K562 (cell line): ENCODE results near the gene APOL4. TPM values are rescaled to one million over a fixed set of nuclear protein-coding genes. Genes with fewer than 3 reads are reported as not detected.

Experiments
- ARID3B ChIP-seq: fragments of 250-450 bp; sonication (Bioruptor Pico); IDR thresholded peaks from 2 replicates; pipeline ENCODE4 v1.4.0; 2020; ENCODE audit warnings: borderline replicate concordance
- BCL6 ChIP-seq: fragments of 250-450 bp; sonication (Bioruptor Pico); IDR thresholded peaks from 2 replicates; pipeline ENCODE4 v1.4.0; 2020
- BRD4 ChIP-seq: fragments of 200-600 bp; sonication (generic); IDR thresholded peaks from 2 replicates; pipeline ENCODE4 v1.6.1; 2017; ENCODE audit warnings: inconsistent platforms
- CGGBP1 ChIP-seq: fragments of 250-450 bp; sonication (Bioruptor Pico); IDR thresholded peaks from 2 replicates; pipeline ENCODE4 v1.9.0; 2021; ENCODE audit warnings: mild to moderate bottlenecking
- FUS ChIP-seq: fragments of 200-400 bp; formaldehyde crosslinking; optimal IDR thresholded peaks from 2 replicates; pipeline ENCODE3; 2017; ENCODE audit warnings: low read depth, low read length
- ILK ChIP-seq: fragments of 450-650 bp; IDR thresholded peaks from 2 replicates; pipeline ENCODE4 v1.6.1; 2016; ENCODE audit warnings: missing genetic modification characterization, low read depth, mild to moderate bottlenecking, missing compliant biosample characterization, moderate library complexity, borderline replicate concordance
- MYC ChIP-seq, 2 experiments: fragments of 250-450 bp in 1 of 2; sonication (Bioruptor Pico) in 1 of 2; IDR thresholded peaks; 2 replicates each; pipeline versions ENCODE4 v1.5.1 to v1.6.1; 2012 to 2021; ENCODE audit warnings: low read depth in 2 of 2, borderline replicate concordance in 1 of 2, improper control_type of control experiment in 1 of 2, low read length in 1 of 2, mild to moderate bottlenecking in 1 of 2, moderate library complexity in 1 of 2
- PHF21A ChIP-seq: fragments of 450-650 bp; IDR thresholded peaks from 2 replicates; pipeline ENCODE4 v1.6.1; 2017; ENCODE audit warnings: low read depth, borderline replicate concordance
- RBM34 ChIP-seq: fragments of 200-400 bp; formaldehyde crosslinking; IDR thresholded peaks from 2 replicates; pipeline ENCODE4 v1.6.1; 2018; ENCODE audit warnings: low read length, borderline replicate concordance; ENCODE audit not compliant: insufficient read depth
- SRSF9 ChIP-seq: fragments of 200-400 bp; formaldehyde crosslinking; IDR thresholded peaks from 2 replicates; pipeline ENCODE4 v1.6.1; 2017; ENCODE audit warnings: low read depth, low read length, borderline replicate concordance
- STAT5A ChIP-seq: IDR thresholded peaks from 2 replicates; pipeline ENCODE4 v1.6.1; 2012; ENCODE audit warnings: low read length, inconsistent platforms, borderline replicate concordance
- TFAP4 ChIP-seq: sonication (generic); formaldehyde crosslinking; IDR thresholded peaks from 2 replicates; pipeline ENCODE4 v1.8.0; 2022; ENCODE audit warnings: missing genetic modification reagents, mild to moderate bottlenecking, moderate library complexity, borderline replicate concordance
- USF1 ChIP-seq: sonication (generic); formaldehyde crosslinking; IDR thresholded peaks from 2 replicates; pipeline ENCODE4 v1.9.0; 2022; ENCODE audit warnings: mild to moderate bottlenecking, missing genetic modification reagents
- ZBTB43 ChIP-seq: sonication (generic); formaldehyde crosslinking; IDR thresholded peaks from 2 replicates; pipeline ENCODE4 v1.8.0; 2023; ENCODE audit warnings: mild to moderate bottlenecking, missing genetic modification reagents
- ZFP36 ChIP-seq: fragments of 150-350 bp; IDR thresholded peaks from 2 replicates; pipeline ENCODE4 v1.6.1; 2018; ENCODE audit warnings: low read length, low read depth; ENCODE audit not compliant: partially characterized antibody
- ZNF133 ChIP-seq: fragments of 250-450 bp; sonication (Bioruptor Pico); IDR thresholded peaks from 2 replicates; pipeline ENCODE4 v1.4.0; 2020; ENCODE audit warnings: mild to moderate bottlenecking
- ZNF696 ChIP-seq: fragments of 250-450 bp; sonication (Bioruptor Pico); conservative IDR thresholded peaks from 2 replicates; pipeline ENCODE4 v1.4.0; 2020; ENCODE audit warnings: mild to moderate bottlenecking, moderate library complexity
- polyA plus RNA-seq, 8 experiments: library from polyadenylated mRNA; depleted of rRNA in 4 of 8; stranded (reverse) in 5 of 8; unstranded in 3 of 8; fragments of >200 nt; fragmentation: Nextera tagmentation in 2 of 8; fragmentation: Illumina TruSeq in 1 of 8; extraction: Ambion mirVana in 2 of 8; extraction: Trizol in 1 of 8; gene quantifications; 2 replicates each; pipeline versions ENCODE4 v1.2.1 to v1.2.3, GENCODE V29; 2011 to 2014; ENCODE audit warnings: inconsistent platforms in 1 of 8, missing spikeins in 1 of 8
- total RNA-seq, 7 experiments: library from RNA; depleted of rRNA in 6 of 7; stranded (reverse); fragments of >200 nt in 6 of 7; fragmentation: Illumina TruSeq in 2 of 7; extraction: Trizol in 2 of 7; gene quantifications; 2 replicates each; pipeline versions ENCODE4 v1.2.1 to v1.2.3, GENCODE V29; 2011 to 2021; ENCODE audit warnings: low replicate concordance in 1 of 7
- TF ChIP-seq, protein P1 (sequence below): fragments of 250-450 bp; sonication (Bioruptor Pico); IDR thresholded peaks from 2 replicates; pipeline ENCODE4 v1.8.0; 2022; ENCODE audit warnings: moderate library complexity, mild to moderate bottlenecking, inconsistent platforms
- TF ChIP-seq, protein P2 (sequence below): sonication (generic); formaldehyde crosslinking; IDR thresholded peaks from 2 replicates; pipeline ENCODE4 v1.8.1; 2022; ENCODE audit warnings: missing genetic modification reagents

APOL4 gene
- total and polyA plus RNA-seq, 9 of the 15 experiments (the other 6 are each of a cell fraction or from before 2014, with no cell fraction given) = 6.5 to 15.0 (median 9.8) TPM

GRCh38 chr22:36201630-36202319 lies at the start of gene APOL4 (continued):
- TF ChIP-seq, protein P1, sequence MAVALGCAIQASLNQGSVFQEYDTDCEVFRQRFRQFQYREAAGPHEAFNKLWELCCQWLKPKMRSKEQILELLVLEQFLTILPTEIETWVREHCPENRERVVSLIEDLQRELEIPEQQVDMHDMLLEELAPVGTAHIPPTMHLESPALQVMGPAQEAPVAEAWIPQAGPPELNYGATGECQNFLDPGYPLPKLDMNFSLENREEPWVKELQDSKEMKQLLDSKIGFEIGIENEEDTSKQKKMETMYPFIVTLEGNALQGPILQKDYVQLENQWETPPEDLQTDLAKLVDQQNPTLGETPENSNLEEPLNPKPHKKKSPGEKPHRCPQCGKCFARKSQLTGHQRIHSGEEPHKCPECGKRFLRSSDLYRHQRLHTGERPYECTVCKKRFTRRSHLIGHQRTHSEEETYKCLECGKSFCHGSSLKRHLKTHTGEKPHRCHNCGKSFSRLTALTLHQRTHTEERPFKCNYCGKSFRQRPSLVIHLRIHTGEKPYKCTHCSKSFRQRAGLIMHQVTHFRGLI (CRISPR knock-in tag) = no peak
- TF ChIP-seq USF1 (CRISPR knock-in tag) = no peak
- TF ChIP-seq PHF21A = peak; percentile 75; the same call in 1 of the 2 replicates
- TF ChIP-seq TFAP4 (CRISPR knock-in tag) = peak; percentile 59
- no peak for TF ChIP-seq FUS
- no peak for TF ChIP-seq RBM34
- no peak for TF ChIP-seq ZNF696
- no peak for TF ChIP-seq ZNF133 (CRISPR knock-in tag)
- TF ChIP-seq BCL6 = no peak
- peak; percentile 90 for TF ChIP-seq STAT5A
- TF ChIP-seq MYC (IDR thresholded peaks at IDR 0.05; ENCODE audit: low read depth, low read length) = peak; percentile 71
- TF ChIP-seq MYC (CRISPR knock-in tag; IDR thresholded peaks at IDR 0.05; ENCODE audit: borderline replicate concordance, low read depth) = no peak
- no peak for TF ChIP-seq SRSF9
- no peak for TF ChIP-seq ZBTB43 (CRISPR knock-in tag)
- no peak for TF ChIP-seq BRD4
- no peak for TF ChIP-seq CGGBP1 (CRISPR knock-in tag)
- TF ChIP-seq ILK (tag) = no peak
- TF ChIP-seq ZFP36 = no peak
- TF ChIP-seq ARID3B (CRISPR knock-in tag) = no peak
- TF ChIP-seq, protein P2, sequence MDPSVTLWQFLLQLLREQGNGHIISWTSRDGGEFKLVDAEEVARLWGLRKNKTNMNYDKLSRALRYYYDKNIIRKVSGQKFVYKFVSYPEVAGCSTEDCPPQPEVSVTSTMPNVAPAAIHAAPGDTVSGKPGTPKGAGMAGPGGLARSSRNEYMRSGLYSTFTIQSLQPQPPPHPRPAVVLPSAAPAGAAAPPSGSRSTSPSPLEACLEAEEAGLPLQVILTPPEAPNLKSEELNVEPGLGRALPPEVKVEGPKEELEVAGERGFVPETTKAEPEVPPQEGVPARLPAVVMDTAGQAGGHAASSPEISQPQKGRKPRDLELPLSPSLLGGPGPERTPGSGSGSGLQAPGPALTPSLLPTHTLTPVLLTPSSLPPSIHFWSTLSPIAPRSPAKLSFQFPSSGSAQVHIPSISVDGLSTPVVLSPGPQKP (CRISPR knock-in tag) = no peak
